Measurements from ENCODE around the gene DCDC2B. TPM values are rescaled to one million over a fixed set of nuclear protein-coding genes. Genes with fewer than 3 reads are reported as not detected.

DCDC2B gene
- total and polyA plus RNA-seq, 9 of the 15 experiments (the other 6 are each of a cell fraction or from before 2014, with no cell fraction given), result not detected

DNA sequence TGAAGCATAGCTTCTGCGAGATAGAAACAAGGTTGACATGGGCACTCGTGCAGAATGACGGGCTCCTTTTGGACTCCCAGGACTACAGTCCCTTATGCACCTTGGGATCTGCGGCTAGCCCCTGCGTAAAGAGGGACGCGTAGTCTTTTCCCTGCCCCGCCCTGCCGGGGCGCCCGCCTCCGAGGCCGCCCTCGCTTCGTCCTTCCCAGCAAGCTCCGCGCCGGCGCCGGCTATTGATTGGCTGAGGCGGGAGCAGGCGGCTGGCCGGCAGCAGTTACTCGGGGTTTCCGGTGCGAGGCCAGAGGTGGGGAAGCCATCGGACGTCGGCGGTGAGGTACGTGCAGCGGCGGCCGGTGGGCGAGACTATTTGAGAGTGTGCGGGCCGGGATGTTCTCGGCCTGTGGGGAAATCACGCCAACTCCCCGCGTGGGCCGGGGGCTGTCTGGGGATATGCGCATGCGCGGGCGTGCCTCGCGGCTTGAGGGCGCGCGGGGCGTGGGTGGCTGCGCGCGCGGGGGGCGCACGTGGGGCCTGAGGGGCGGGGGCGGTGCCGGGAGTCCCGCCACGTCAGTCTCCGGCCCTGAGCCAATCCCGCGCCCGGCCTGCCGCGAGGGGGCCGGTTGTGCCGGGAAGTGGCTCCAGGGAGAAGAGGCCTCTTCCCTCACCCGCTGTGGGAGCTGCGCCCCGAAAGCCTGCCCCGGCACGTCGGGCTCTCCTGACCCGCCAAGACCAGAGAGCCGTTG lies 29.3 kb upstream of the DCDC2B start, which contains the start of gene TXLNA (continued):
- TF ChIP-seq ZNF175 (CRISPR knock-in tag; IDR thresholded peaks at IDR 0.05; ENCODE audit: low read depth), result peak; percentile 86; the same call in 1 of the 2 replicates
- TF ChIP-seq ZFPM2 (CRISPR knock-in tag; IDR thresholded peaks at IDR 0.05), result no peak; the same call in none of the 2 replicates
- TF ChIP-seq RREB1 (CRISPR knock-in tag; IDR thresholded peaks at IDR 0.05), result peak; percentile 84
- TF ChIP-seq SIN3B (IDR thresholded peaks at IDR 0.05; ENCODE audit: low read depth), result peak; percentile 77
- TF ChIP-seq NR2F6 (CRISPR knock-in tag; IDR thresholded peaks at IDR 0.05), result 0 out of 2 replicates have a peak, but pooled peaks have one; percentile 66
- peak; percentile 99 for TF ChIP-seq MGA (IDR thresholded peaks at IDR 0.05)
- TF ChIP-seq TAF1 (IDR thresholded peaks at IDR 0.05; ENCODE audit: control insufficient read depth, extremely low read depth, insufficient read depth, low read length, severe bottlenecking), result peak; percentile 79
- TF ChIP-seq CREM (IDR thresholded peaks at IDR 0.05; ENCODE audit: low read depth), result peak; percentile 79
- TF ChIP-seq NUFIP1 (IDR thresholded peaks at IDR 0.05; ENCODE audit: partially characterized antibody), result peak; percentile 81
- TF ChIP-seq ZBTB17 (CRISPR knock-in tag; IDR thresholded peaks at IDR 0.05), result peak; percentile 65; the same call in 1 of the 2 replicates

Data from K562 (cell line).